GM10266 (cell line): Measurements from ENCODE around the gene ASAP2.

Source experiments
- DNase-seq: peaks from one replicate; pipeline ENCODE4 v3.0.0; 2012; ENCODE audit errors: extremely low spot score
- TF ChIP-seq, protein P1 (sequence below): IDR thresholded peaks from 2 replicates; pipeline ENCODE4 v1.5.1; 2012; ENCODE audit warnings: mild to moderate bottlenecking, low read depth; ENCODE audit not compliant: control insufficient read depth, insufficient read depth; ENCODE audit errors: missing control alignments

The ASAP2 gene

DNA sequence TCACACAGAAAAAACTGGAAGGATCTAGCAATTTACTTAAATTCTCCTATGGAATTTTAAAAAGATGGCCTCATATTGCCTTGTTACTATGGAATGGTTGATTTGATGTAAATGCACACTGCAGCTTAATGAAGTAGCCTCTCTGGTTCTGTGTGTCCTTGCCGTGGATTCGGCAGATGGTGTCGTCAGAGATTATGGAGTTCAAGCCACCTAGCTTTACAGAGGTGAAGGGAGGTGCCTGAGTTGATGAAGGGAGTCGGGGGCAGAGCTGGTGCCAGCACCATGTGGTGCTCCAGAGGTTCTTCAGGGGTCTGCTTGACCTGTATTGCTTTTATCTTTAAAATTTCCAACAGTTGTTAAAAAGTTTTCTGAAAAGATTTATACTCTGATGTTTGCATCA lies 48.8 kb downstream of the ASAP2 start:
- TF ChIP-seq, protein P1, sequence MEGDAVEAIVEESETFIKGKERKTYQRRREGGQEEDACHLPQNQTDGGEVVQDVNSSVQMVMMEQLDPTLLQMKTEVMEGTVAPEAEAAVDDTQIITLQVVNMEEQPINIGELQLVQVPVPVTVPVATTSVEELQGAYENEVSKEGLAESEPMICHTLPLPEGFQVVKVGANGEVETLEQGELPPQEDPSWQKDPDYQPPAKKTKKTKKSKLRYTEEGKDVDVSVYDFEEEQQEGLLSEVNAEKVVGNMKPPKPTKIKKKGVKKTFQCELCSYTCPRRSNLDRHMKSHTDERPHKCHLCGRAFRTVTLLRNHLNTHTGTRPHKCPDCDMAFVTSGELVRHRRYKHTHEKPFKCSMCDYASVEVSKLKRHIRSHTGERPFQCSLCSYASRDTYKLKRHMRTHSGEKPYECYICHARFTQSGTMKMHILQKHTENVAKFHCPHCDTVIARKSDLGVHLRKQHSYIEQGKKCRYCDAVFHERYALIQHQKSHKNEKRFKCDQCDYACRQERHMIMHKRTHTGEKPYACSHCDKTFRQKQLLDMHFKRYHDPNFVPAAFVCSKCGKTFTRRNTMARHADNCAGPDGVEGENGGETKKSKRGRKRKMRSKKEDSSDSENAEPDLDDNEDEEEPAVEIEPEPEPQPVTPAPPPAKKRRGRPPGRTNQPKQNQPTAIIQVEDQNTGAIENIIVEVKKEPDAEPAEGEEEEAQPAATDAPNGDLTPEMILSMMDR: no peak
- DNase-seq: no peak

DNA sequence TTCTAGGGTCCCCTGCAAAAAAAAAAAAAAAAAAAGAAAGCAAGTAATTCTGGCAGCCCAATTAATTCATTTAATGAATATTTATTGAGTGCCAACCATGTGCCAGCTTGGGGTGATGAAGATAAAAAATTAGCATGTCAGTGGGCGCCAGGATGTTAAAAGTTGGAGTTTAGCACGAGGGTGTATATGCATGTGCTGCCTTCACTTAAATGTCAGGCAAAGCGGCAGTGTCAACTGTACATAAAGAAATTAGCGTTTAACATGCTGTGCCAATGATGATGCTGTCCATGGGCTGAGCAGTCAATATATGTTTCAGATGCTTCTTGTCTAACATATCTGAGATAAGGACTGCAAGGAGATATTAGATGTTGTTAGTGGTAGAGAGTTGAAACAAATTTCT lies 49.5 kb downstream of the ASAP2 start:
- no peak for DNase-seq
- TF ChIP-seq, protein P1: no peak

DNA sequence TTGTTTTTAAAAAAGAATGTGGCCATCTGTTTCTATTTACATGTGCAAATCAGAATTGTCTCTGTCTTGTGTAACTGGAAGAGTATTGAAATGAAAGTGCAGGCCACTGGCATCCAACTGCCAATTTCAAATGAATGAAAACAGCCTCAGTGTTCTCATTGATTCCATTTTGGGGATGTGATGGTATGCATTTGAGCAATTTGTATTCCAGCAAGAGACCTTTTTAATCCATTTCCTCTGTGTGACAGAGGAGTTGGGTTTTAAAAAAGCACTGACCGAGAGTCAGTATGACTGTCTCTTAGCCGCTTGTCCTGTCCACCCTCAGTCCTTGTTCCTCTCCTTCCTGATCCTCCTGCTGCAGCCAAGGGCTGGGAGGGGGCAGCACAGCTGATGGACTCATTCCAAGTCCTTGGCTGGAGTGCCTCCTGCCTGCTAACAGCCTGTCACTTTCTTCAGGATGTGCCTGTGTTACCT lies 50.0 kb downstream of the ASAP2 start:
- TF ChIP-seq, protein P1: no peak
- DNase-seq: no peak

DNA sequence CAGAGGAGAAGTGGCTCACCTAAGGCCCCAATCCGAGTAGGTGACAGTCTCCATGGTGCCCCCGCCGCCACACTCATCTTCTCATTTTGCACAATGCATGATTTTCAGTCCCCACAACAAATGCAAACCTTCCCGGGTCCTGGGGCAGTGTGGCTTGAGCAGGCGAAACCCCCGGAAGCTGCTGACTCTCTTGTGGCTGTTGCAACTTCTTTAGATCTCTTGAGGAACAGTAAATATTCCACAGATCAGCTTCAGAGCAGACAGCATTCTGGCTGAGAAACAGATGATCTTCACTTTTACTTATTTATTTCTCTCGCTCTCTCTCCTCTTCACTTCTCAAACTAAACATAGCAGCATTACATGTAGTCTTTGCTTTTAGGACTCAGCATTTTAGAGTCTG lies 51.9 kb downstream of the ASAP2 start:
- DNase-seq: no peak
- TF ChIP-seq, protein P1: no peak

DNA sequence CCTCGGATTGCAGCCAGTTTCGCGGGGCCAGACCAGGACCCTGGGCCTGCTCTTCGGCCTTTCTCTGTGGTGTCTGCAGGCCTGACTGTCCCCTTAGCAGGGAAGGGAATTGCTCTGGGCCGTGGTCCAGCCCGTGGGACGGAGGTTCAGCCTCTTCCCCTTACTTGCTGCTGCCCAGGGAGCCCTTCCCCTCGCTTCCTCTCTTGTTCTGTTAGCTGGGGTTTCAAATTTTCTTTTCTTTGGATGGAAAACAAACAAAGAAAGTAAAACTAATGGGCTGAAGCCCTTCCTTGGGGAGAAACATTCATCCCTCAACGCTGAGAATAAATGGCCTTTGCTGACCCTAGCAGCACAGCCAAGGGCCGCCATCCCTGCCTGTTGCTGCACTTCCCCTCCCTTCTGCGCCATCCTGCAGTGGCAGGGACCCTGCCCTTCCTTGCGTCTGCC lies 52.4 kb downstream of the ASAP2 start:
- TF ChIP-seq, protein P1: no peak
- no peak for DNase-seq

DNA sequence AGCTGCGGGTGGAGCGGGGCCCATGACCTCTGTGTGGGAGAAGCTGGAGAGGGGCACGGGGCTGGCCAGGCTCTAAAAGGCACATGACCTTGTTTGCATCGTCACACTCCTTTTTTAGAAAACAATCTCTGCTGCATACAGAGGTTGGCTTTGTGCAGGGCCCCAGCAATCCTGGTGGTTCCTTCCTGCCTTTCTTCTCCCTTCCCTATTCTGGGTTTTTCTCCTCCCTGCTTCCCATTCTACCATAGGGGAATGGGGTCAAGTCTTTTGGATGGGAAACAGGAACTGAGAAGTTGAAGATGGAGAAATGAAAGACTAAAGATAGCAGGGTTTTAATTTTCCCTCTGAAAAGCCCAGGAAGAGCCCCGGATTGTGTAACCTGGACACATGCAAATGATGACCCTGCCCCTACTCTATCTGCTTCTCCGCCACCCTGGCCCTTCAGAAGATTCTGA lies 53.9 kb downstream of the ASAP2 start:
- no peak for DNase-seq
- TF ChIP-seq, protein P1: no peak

DNA sequence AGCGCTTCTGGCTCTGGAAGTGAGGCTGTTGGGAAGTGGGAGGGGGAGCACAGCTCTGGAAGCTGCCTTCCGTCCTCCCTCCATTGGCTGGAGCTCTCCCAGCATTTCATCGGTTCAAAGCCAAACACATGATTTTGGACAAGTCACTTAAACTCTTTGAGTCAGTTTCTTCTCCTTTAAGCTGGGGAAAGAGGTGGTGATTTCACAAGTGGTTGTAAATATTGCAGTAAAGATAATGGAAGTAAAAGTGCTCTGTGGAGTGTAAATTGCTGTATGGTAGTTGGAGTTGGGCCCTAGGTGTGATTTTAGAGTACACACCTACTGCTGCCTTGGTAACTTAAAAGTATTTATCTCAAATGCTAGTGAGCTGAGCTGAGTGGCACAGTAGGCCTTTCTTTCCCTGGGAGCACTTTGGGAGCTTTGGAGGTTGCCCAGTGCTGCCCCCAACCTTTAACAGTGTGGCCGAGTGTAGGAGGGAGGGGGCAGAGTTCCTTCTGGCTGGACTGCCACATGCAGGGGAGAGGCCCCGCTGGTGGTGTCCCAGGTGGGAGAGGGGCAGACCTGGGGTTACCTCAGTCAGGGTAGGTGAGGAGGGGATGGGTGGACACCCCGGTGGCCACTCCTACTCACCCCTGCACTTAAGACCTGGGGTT lies 54.7 kb downstream of the ASAP2 start:
- no peak for DNase-seq
- TF ChIP-seq, protein P1: no peak
